ENCODE data around the gene PIP4K2B. TPM values are rescaled to one million over a fixed set of nuclear protein-coding genes. Genes with fewer than 3 reads are reported as not detected.
"Not testable (repeated sequence)": the region's sequence is repeated elsewhere in the genome, so short reads cannot be mapped to it uniquely, and the experiment has no call there.

PIP4K2B gene
- polyA plus RNA-seq (ENCODE audit: insufficient read length in 4 of 4): 10 to 100 TPM; 72.3 to 87.0 (median 76.9) TPM

GRCh38 chr17:38799501-38800236, at the start of gene PIP4K2B:
Gene PIP4K2B (minus strand): TSS chr17:38799556. CDS start chr17:38799424, 132 bp downstream.
- peak; percentile 91 to 96 (median 92) for DNase-seq (ENCODE audit: low read depth in 4 of 4, low spot score in 2 of 4)

GRCh38 chr17:38848557-38848891, 49.2 kb upstream of the PIP4K2B start:
- DNase-seq (ENCODE audit: low read depth in 4 of 4, low spot score in 2 of 4): no peak

GRCh38 chr17:38844261-38844757, 45.0 kb upstream of the PIP4K2B start:
- no peak for DNase-seq (ENCODE audit: low read depth in 4 of 4, low spot score in 2 of 4)

GRCh38 chr17:38825762-38826247, 26.4 kb upstream of the PIP4K2B start:
- no peak for DNase-seq (ENCODE audit: low read depth in 4 of 4, low spot score in 2 of 4)

GRCh38 chr17:38824899-38825761, 25.8 kb upstream of the PIP4K2B start, which contains the start of gene CWC25:
Gene CWC25 (minus strand): TSS chr17:38825321. CDS start chr17:38825183, 138 bp downstream.
- peak; percentile 93 to 99 (median 98) for DNase-seq (ENCODE audit: low read depth in 4 of 4, low spot score in 2 of 4)

- no peak for DNase-seq (ENCODE audit: low read depth in 4 of 4, low spot score in 2 of 4)
Measured at GRCh38 chr17:38815576-38816193, 16.3 kb upstream of the PIP4K2B start.

GRCh38 chr17:38809828-38810227, 10.5 kb upstream of the PIP4K2B start:
- DNase-seq (ENCODE audit: low read depth in 4 of 4, low spot score in 2 of 4): no peak

GRCh38 chr17:38800237-38800760, 943 bp upstream of the PIP4K2B start:
- DNase-seq (ENCODE audit: low read depth in 4 of 4, low spot score in 2 of 4): no peak

- peak in 2 of 4 donors; percentile 20 to 41 for DNase-seq (ENCODE audit: low read depth in 4 of 4, low spot score in 2 of 4)
Measured at GRCh38 chr17:38798614-38799500, 499 bp downstream of the PIP4K2B start.

- no peak for DNase-seq (ENCODE audit: low read depth in 4 of 4, low spot score in 2 of 4)
Measured at GRCh38 chr17:38797828-38798227, 1.5 kb downstream of the PIP4K2B start.

GRCh38 chr17:38797158-38797490, 2.2 kb downstream of the PIP4K2B start:
- DNase-seq (ENCODE audit: low read depth in 4 of 4, low spot score in 2 of 4): no peak

- DNase-seq (ENCODE audit: low read depth in 4 of 4, low spot score in 2 of 4): no peak
Measured at GRCh38 chr17:38796451-38797157, 2.8 kb downstream of the PIP4K2B start.

- no peak for DNase-seq (ENCODE audit: low read depth in 4 of 4, low spot score in 2 of 4)
Measured at GRCh38 chr17:38794221-38794620, 5.1 kb downstream of the PIP4K2B start.

- no peak for DNase-seq (ENCODE audit: low read depth in 4 of 4, low spot score in 2 of 4)
Measured at GRCh38 chr17:38791162-38791561, 8.2 kb downstream of the PIP4K2B start.

GRCh38 chr17:38790148-38790707, 9.1 kb downstream of the PIP4K2B start:
- not testable (repeated sequence) for DNase-seq (ENCODE audit: low read depth in 4 of 4, low spot score in 2 of 4)

GRCh38 chr17:38789185-38789584, 10.2 kb downstream of the PIP4K2B start:
- DNase-seq (ENCODE audit: low read depth in 4 of 4, low spot score in 2 of 4): no peak

- DNase-seq (ENCODE audit: low read depth in 4 of 4, low spot score in 2 of 4): not testable (repeated sequence)
Measured at GRCh38 chr17:38787999-38788398, 11.4 kb downstream of the PIP4K2B start.

- no peak for DNase-seq (ENCODE audit: low read depth in 4 of 4, low spot score in 2 of 4)
Measured at GRCh38 chr17:38786372-38786771, 13.0 kb downstream of the PIP4K2B start.

- no peak for DNase-seq (ENCODE audit: low read depth in 4 of 4, low spot score in 2 of 4)
Measured at GRCh38 chr17:38783227-38783626, 16.1 kb downstream of the PIP4K2B start.
